Body of pancreas (tissue), 4 donors: ENCODE results near the gene TTC13.

Experiments
- CTCF ChIP-seq, 7 experiments: fragments of 450-650 bp in 4 of 7; fragments of 200-600 bp in 3 of 7; sonication (generic) in 3 of 7; IDR thresholded peaks; one replicate each; pipeline ENCODE4 v1.5.1; 2016 to 2019; ENCODE audit warnings: antibody characterized with exemption in 7 of 7
- POLR2A ChIP-seq, 3 donors: fragments of 450-650 bp; IDR thresholded peaks; one replicate each; pipeline ENCODE4 v1.6.1; 2016; ENCODE audit warnings: antibody characterized with exemption in 3 of 3, mild to moderate bottlenecking in 2 of 3

- TF ChIP-seq CTCF (IDR thresholded peaks at IDR 0.05) (no peak), POLR2A (IDR thresholded peaks at IDR 0.05) (no peak)
Measured at GRCh38 chr1:230982696-230983095, 4.0 kb upstream of the TTC13 start.
